SK-N-SH treated with all-trans-retinoic acid at 6 μM for 48 hours (cell line): ENCODE measurements around the gene ABCB8.

ENCODE experiments used
- ARNTL ChIP-seq: fragments of 450-650 bp; formaldehyde crosslinking; IDR thresholded peaks from 2 replicates; pipeline ENCODE4 v1.5.0; 2020; ENCODE audit warnings: low read depth, mild to moderate bottlenecking, moderate library complexity, borderline replicate concordance
- BACH2 ChIP-seq: fragments of 250-450 bp; sonication (Bioruptor Pico); IDR thresholded peaks from 2 replicates; pipeline ENCODE4 v1.9.0; 2021; ENCODE audit warnings: mild to moderate bottlenecking, borderline replicate concordance
- PATZ1 ChIP-seq: fragments of 250-450 bp; sonication (Bioruptor Pico); IDR thresholded peaks from 2 replicates; pipeline ENCODE4 v1.8.0; 2020; ENCODE audit warnings: mild to moderate bottlenecking, moderate library complexity, borderline replicate concordance
- POU6F1 ChIP-seq: fragments of 250-450 bp; sonication (Bioruptor Pico); IDR thresholded peaks from 2 replicates; pipeline ENCODE4 v1.8.0; 2021; ENCODE audit warnings: low read depth, mild to moderate bottlenecking, moderate library complexity, borderline replicate concordance
- ZFP3 ChIP-seq: fragments of 250-450 bp; sonication (Bioruptor Pico); IDR thresholded peaks from 2 replicates; pipeline ENCODE4 v1.5.0; 2020; ENCODE audit warnings: mild to moderate bottlenecking, moderate library complexity
- ZNF70 ChIP-seq: fragments of 450-650 bp; formaldehyde crosslinking; IDR thresholded peaks from 2 replicates; pipeline ENCODE4 v1.5.0; 2020; ENCODE audit warnings: mild to moderate bottlenecking, moderate library complexity
- ZNF8 ChIP-seq: fragments of 450-650 bp; formaldehyde crosslinking; IDR thresholded peaks from 2 replicates; pipeline ENCODE4 v1.5.0; 2020; ENCODE audit warnings: mild to moderate bottlenecking, moderate library complexity

- TF ChIP-seq BACH2 (CRISPR knock-in tag), result no peak
- no peak for TF ChIP-seq ZNF70
- no peak for TF ChIP-seq POU6F1 (CRISPR knock-in tag)
- no peak for TF ChIP-seq ZFP3
- TF ChIP-seq ARNTL (CRISPR knock-in tag), result no peak
- no peak for TF ChIP-seq PATZ1 (CRISPR knock-in tag)
- TF ChIP-seq ZNF8, result no peak
These were observed 3.7 kb upstream of the ABCB8 start, which contains the start of gene ATG9B for GRCh38 chr7:151024435-151025056.
